K562 (cell line): ENCODE data around the gene RIPPLY3. TPM values are rescaled to one million over a fixed set of nuclear protein-coding genes. Genes with fewer than 3 reads are reported as not detected.
A peak's percentile ranks its signal among the peaks of the same experiment; 100 is the strongest.

ENCODE experiments used
- ATAC-seq: fragments of 200-7000 bp; cut with Tn5 transposase; 3 replicates; pipeline ENCODE4 v1.9.1; 2020; ENCODE audit warnings: moderate library complexity
- BruUV-seq: library from RNA; stranded (reverse); fragments of 400-500 nt; replicated peaks from 2 replicates; lab custom pipeline; 2021; lab: Mats Ljungman, UMichigan
- CTCF ChIA-PET: fragments of 300-600 bp; formaldehyde crosslinking; extraction: SDS; loops from one replicate; lab custom pipeline; 2021; ENCODE audit warnings: low intra/inter-chr PET ratio; lab: Yijun Ruan, JAX
- POLR2A ChIA-PET: fragments of 300-600, 350-650 bp; sonication (Branson Sonifier 250); formaldehyde crosslinking; extraction: SDS; loops from one replicate; lab custom pipeline; 2021; ENCODE audit warnings: antibody characterized with exemption, inconsistent platforms; lab: Yijun Ruan, JAX
- DNase-seq, 4 experiments: peaks; one replicate each; pipeline versions ENCODE4 v3.0.0 to v3.0.0-alpha.2; 2011 to 2018; ENCODE audit warnings: low spot score in 3 of 4, mixed read lengths in 3 of 4; ENCODE audit errors: extremely low read depth in 1 of 4
- FAIRE-seq: peaks from 2 replicates; lab custom pipeline; 2011; peaks lifted over from hg19 to GRCh38; lab: Jason Lieb, UNC
- H2AFZ ChIP-seq: 2 replicates; pipeline ENCODE4 v1.6.0; 2011; ENCODE audit warnings: low read depth, low read length, control low read depth, inconsistent platforms
- H3K27ac ChIP-seq: fragments of 200-600 bp; 3 replicates; pipeline ENCODE4 v1.8.0; 2011; ENCODE audit warnings: low read depth, mild to moderate bottlenecking, control low read depth, inconsistent platforms, low read length, moderate library complexity, mixed read lengths; ENCODE audit errors: extremely low read depth
- H3K27me3 ChIP-seq, 2 experiments: fragments of 300-600 bp in 1 of 2; 2 replicates in 1 of 2; 3 replicates in 1 of 2; pipeline versions ENCODE4 v1.6.0 to v1.8.0; 2011; ENCODE audit warnings: inconsistent platforms in 2 of 2, low read length in 2 of 2, mild to moderate bottlenecking in 1 of 2, mixed read lengths in 1 of 2, moderate library complexity in 1 of 2; ENCODE audit not compliant: control insufficient read depth in 2 of 2, insufficient read depth in 2 of 2
- H3K36me3 ChIP-seq: fragments of 300-600 bp; 3 replicates; pipeline ENCODE4 v1.8.0; 2011; ENCODE audit warnings: mild to moderate bottlenecking, low read length, inconsistent platforms; ENCODE audit not compliant: control insufficient read depth, insufficient read depth
- H3K4me1 ChIP-seq, 2 experiments: fragments of 200-600 bp in 1 of 2; replicated peaks in 1 of 2; 2 replicates in 1 of 2; 3 replicates in 1 of 2; pipeline versions ENCODE4 v1.5.1 to v1.8.0; 2011; ENCODE audit warnings: inconsistent platforms in 2 of 2, low read length in 2 of 2, mild to moderate bottlenecking in 1 of 2, mixed read lengths in 1 of 2, moderate library complexity in 1 of 2; ENCODE audit not compliant: control insufficient read depth in 2 of 2, insufficient read depth in 2 of 2
- H3K4me2 ChIP-seq: 2 replicates; pipeline ENCODE4 v1.6.1; 2011; ENCODE audit warnings: low read length, control low read depth, inconsistent platforms, mixed read lengths; ENCODE audit not compliant: insufficient read depth
- H3K4me3 ChIP-seq: fragments of 200-600 bp; sonication (generic), shearing (Covaris generic); 2 replicates; pipeline ENCODE4 v1.5.1; 2016; ENCODE audit warnings: control low read depth, inconsistent platforms
- H3K79me2 ChIP-seq: fragments of 200-600 bp; 3 replicates; pipeline ENCODE4 v1.8.0; 2011; ENCODE audit warnings: low read length, inconsistent platforms; ENCODE audit not compliant: control insufficient read depth, insufficient read depth
- H3K9ac ChIP-seq, 2 experiments: 2 replicates each; pipeline versions ENCODE4 v1.6.0 to v1.6.1; 2011; ENCODE audit warnings: low read depth in 2 of 2, low read length in 2 of 2, control low read depth in 1 of 2, inconsistent platforms in 1 of 2, mild to moderate bottlenecking in 1 of 2, mixed read lengths in 1 of 2; ENCODE audit not compliant: insufficient read depth in 1 of 2
- H3K9me1 ChIP-seq: one replicate; pipeline ENCODE4 v1.6.0; 2011; ENCODE audit warnings: inconsistent platforms, mild to moderate bottlenecking, low read length, moderate library complexity; ENCODE audit not compliant: control insufficient read depth, insufficient read depth
- H3K9me3 ChIP-seq: replicated peaks from 2 replicates; pipeline ENCODE4 v1.5.1; 2011; ENCODE audit warnings: low read depth, low read length, inconsistent platforms; ENCODE audit not compliant: control insufficient read depth, insufficient read depth
- H4K20me1 ChIP-seq: replicated peaks from 2 replicates; pipeline ENCODE4 v1.6.1; 2011; ENCODE audit warnings: low read length, inconsistent platforms, mixed read lengths; ENCODE audit not compliant: control insufficient read depth, insufficient read depth
- CHD1 ChIP-seq: fragments of 200-600 bp; sonication (generic); IDR thresholded peaks from one replicate; pipeline ENCODE4 v1.6.1; 2012; ENCODE audit warnings: mild to moderate bottlenecking, moderate library complexity, low read length, inconsistent platforms
- EP400 ChIP-seq: fragments of 450-650 bp; IDR thresholded peaks from 2 replicates; pipeline ENCODE4 v1.6.1; 2017; ENCODE audit warnings: antibody characterized with exemption, mild to moderate bottlenecking, moderate library complexity
- FOXJ2 ChIP-seq: fragments of 200-800 bp; sonication (Bioruptor generic); IDR thresholded peaks from 2 replicates; pipeline ENCODE4 v1.6.1; 2016; ENCODE audit warnings: missing genetic modification characterization, missing compliant biosample characterization
- NR2C1 ChIP-seq, 2 experiments: fragments of 450-650 bp; IDR thresholded peaks; 2 replicates each; pipeline ENCODE4 v1.6.1; 2017; ENCODE audit warnings: mild to moderate bottlenecking in 2 of 2, antibody characterized with exemption in 1 of 2, inconsistent platforms in 1 of 2, missing compliant biosample characterization in 1 of 2, missing genetic modification characterization in 1 of 2
- WGBS: fragments of 100-300 bp; shearing (Covaris generic); methylation state at CpG from one replicate; pipeline ENCODE4 v1.1.6; 2016; ENCODE audit warnings: low coverage, mixed read lengths; ENCODE audit not compliant: insufficient coverage; ENCODE audit errors: missing lambda C conversion rate; 5-methylcytosine and 5-hydroxymethylcytosine counted together
- in situ Hi-C: fragments of 300-500 bp; cut with MboI; formaldehyde crosslinking; loops from 4 replicates; pipeline ENCODE4 v1.15.0; 2018; ENCODE audit warnings: inconsistent platforms, mixed read lengths
- intact Hi-C: fragments of 100-400 bp; cut with micrococcal nuclease; formaldehyde crosslinking; loops from 2 replicates; pipeline ENCODE4 v1.14.2; 2022
- polyA plus RNA-seq, 8 experiments: library from polyadenylated mRNA; depleted of rRNA in 4 of 8; stranded (reverse) in 5 of 8; unstranded in 3 of 8; fragments of >200 nt; fragmentation: Nextera tagmentation in 2 of 8; fragmentation: Illumina TruSeq in 1 of 8; extraction: Ambion mirVana in 2 of 8; extraction: Trizol in 1 of 8; gene quantifications; 2 replicates each; pipeline versions ENCODE4 v1.2.1 to v1.2.3, GENCODE V29; 2011 to 2014; ENCODE audit warnings: inconsistent platforms in 1 of 8, missing spikeins in 1 of 8
- total RNA-seq, 7 experiments: library from RNA; depleted of rRNA in 6 of 7; stranded (reverse); fragments of >200 nt in 6 of 7; fragmentation: Illumina TruSeq in 2 of 7; extraction: Trizol in 2 of 7; gene quantifications; 2 replicates each; pipeline versions ENCODE4 v1.2.1 to v1.2.3, GENCODE V29; 2011 to 2021; ENCODE audit warnings: low replicate concordance in 1 of 7

The RIPPLY3 gene
- total and polyA plus RNA-seq, 9 of the 15 experiments (the other 6 are each of a cell fraction or from before 2014, with no cell fraction given): not detected

DNA sequence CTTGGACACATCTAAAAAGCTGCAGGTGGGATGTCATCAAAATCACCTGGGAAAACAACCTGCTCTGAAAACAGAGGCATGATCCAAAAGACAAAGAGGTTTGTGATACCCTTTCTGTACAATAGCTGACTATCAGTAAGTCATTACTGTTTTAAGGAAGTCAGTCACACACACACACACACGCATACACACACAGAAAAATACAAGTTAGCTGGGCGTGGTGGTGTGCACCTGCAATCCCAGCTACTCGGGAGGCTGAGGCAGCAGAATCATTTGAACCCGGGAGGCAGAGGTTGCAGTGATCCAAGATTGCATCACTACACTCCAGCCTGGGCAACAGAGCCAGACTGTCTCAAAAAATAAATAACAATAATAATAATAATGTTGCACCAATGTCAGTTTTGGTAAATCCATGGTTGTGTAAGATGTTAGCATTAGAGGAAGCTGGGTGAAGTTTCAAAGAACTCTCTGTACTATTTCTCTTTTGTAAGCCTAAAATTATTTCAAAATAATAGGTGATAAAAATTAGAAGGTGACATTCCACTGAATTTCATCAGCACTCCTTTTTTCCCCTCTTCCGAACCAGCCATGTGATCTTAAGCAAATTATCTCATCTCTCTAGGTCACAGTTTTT lies 30.2 kb upstream of the RIPPLY3 start:
- no peak for FAIRE-seq
- intact Hi-C loops: loop anchor here (2.0 kb wide), 1 partner anchor 102 kb away; no protein-coding TSS in a partner anchor

More for the DNA sequence above, 30.2 kb upstream of the RIPPLY3 start:
- H3K27me3 ChIP-seq: no peaks in the 10 kb centered on the region
- CTCF ChIA-PET: interaction anchor here (0.5 to 2.7 kb wide), 12 partner anchors 13 to 1395 kb away, joined by 3 to 35 read pairs (median 5); partner anchors contain the start of genes PIGP and TTC3
- H3K4me3 ChIP-seq: no peak overlapping the region
- H3K4me1 ChIP-seq: peaks cover 16 to 20% of the 10 kb centered on the region in 2 experiments
- ATAC-seq (no peak), DNase-seq (no peak)
- BruUV-seq: no TSS peak
- no peak overlapping the region for H3K9ac ChIP-seq
- H3K79me2 ChIP-seq: no peaks in the 10 kb centered on the region
- TF ChIP-seq FOXJ2 (tag): 0 out of 2 replicates have a peak, but pooled peaks have one; percentile 7
- no peak for TF ChIP-seq CHD1
- TF ChIP-seq EP400: no peak
- 0 out of 2 replicates have a peak, but pooled peaks have one; percentile 12 for TF ChIP-seq NR2C1 (IDR thresholded peaks at IDR 0.05)
- TF ChIP-seq NR2C1 (tag; IDR thresholded peaks at IDR 0.05): no peak
- POLR2A ChIA-PET: interaction anchor here (0.6 to 4.0 kb wide), 10 partner anchors 9 to 1712 kb away, joined by 3 to 14 read pairs (median 3); partner anchors contain the start of gene HLCS
- WGBS: 37% methylated on average over 5 of the region's 5 CpGs
- no peaks in the 10 kb centered on the region; the same call in 2 of the 3 replicates for H3K36me3 ChIP-seq
- no peaks in the 10 kb centered on the region for H4K20me1 ChIP-seq
- no peak overlapping the region for H2AFZ ChIP-seq
- in situ Hi-C loops: loop anchor here (10.0 kb wide), 1 partner anchor 108 kb away; no protein-coding TSS in a partner anchor
- H3K9me1 ChIP-seq: no peaks in the 10 kb centered on the region
- no peak overlapping the region for H3K27ac ChIP-seq
- H3K4me2 ChIP-seq: no peak overlapping the region
- no peaks in the 10 kb centered on the region for H3K9me3 ChIP-seq
